Central memory CD8-positive, alpha-beta T cell (primary cell): ENCODE results near the gene ZNF804B.
"Not testable (repeated sequence)": the region's sequence is repeated elsewhere in the genome, so short reads cannot be mapped to it uniquely, and the experiment has no call there.

ENCODE experiments used
- ATAC-seq: fragments of 150-1000 bp; cut with Tn5 transposase; replicated peaks from 2 replicates; pipeline ENCODE4 v1.10.0; 2022; ENCODE audit warnings: mild to moderate bottlenecking, moderate FRiP score, moderate number of reproducible peaks; ENCODE audit not compliant: poor library complexity, severe bottlenecking; ENCODE audit errors: extremely low read depth
- DNase-seq, 2 donors: peaks; one replicate each; pipeline ENCODE4 v3.0.0; 2021; ENCODE audit warnings: low spot score in 2 of 2
- H3K27ac Mint-ChIP-seq: one replicate; pipeline ENCODE4 v1.8.0; 2022; ENCODE audit warnings: low read depth, mild to moderate bottlenecking, moderate library complexity, mixed read lengths
- H3K27me3 Mint-ChIP-seq: one replicate; pipeline ENCODE4 v1.8.0; 2022; ENCODE audit warnings: mixed read lengths
- H3K36me3 Mint-ChIP-seq: one replicate; pipeline ENCODE4 v1.8.0; 2022; ENCODE audit warnings: mild to moderate bottlenecking, moderate library complexity, mixed read lengths; ENCODE audit not compliant: insufficient read depth
- H3K4me1 Mint-ChIP-seq: one replicate; pipeline ENCODE4 v1.8.0; 2022; ENCODE audit warnings: mixed read lengths
- H3K4me3 Mint-ChIP-seq: one replicate; pipeline ENCODE4 v1.8.0; 2022; ENCODE audit warnings: mild to moderate bottlenecking, moderate library complexity, mixed read lengths
- H3K9me3 Mint-ChIP-seq: one replicate; pipeline ENCODE4 v1.8.0; 2022; ENCODE audit warnings: mixed read lengths

Gene ZNF804B

GRCh38 chr7:89165421-89165820 is 405.9 kb downstream of the ZNF804B start:
- no peak overlapping the region for H3K27ac Mint-ChIP-seq
- no peaks in the 10 kb centered on the region for H3K4me1 Mint-ChIP-seq
- H3K9me3 Mint-ChIP-seq = peaks cover 3% of the 10 kb centered on the region
- ATAC-seq (no peak), DNase-seq (no peak)
- H3K36me3 Mint-ChIP-seq = no peaks in the 10 kb centered on the region
- H3K27me3 Mint-ChIP-seq = no peaks in the 10 kb centered on the region
- H3K4me3 Mint-ChIP-seq = no peak overlapping the region

GRCh38 chr7:89170628-89171027 is 411.1 kb downstream of the ZNF804B start:
- peaks cover 15% of the 10 kb centered on the region for H3K9me3 Mint-ChIP-seq
- H3K4me3 Mint-ChIP-seq = no peak overlapping the region
- H3K36me3 Mint-ChIP-seq = no peaks in the 10 kb centered on the region
- H3K4me1 Mint-ChIP-seq = no peaks in the 10 kb centered on the region
- H3K27me3 Mint-ChIP-seq = no peaks in the 10 kb centered on the region
- H3K27ac Mint-ChIP-seq = no peak overlapping the region
- no peak for ATAC-seq
- no peak for DNase-seq

- ATAC-seq (no peak), DNase-seq (no peak)
- peaks cover 2% of the 10 kb centered on the region for H3K36me3 Mint-ChIP-seq
- H3K4me1 Mint-ChIP-seq = no peaks in the 10 kb centered on the region
- no peak overlapping the region for H3K4me3 Mint-ChIP-seq
- H3K27me3 Mint-ChIP-seq = no peaks in the 10 kb centered on the region
- no peak overlapping the region for H3K27ac Mint-ChIP-seq
- peaks cover 28% of the 10 kb centered on the region for H3K9me3 Mint-ChIP-seq
Measured at GRCh38 chr7:89182116-89182515, 422.6 kb downstream of the ZNF804B start.

GRCh38 chr7:89183712-89184111 is 424.2 kb downstream of the ZNF804B start:
- Mint-ChIP-seq H3K9me3 (peaks cover 13% of the 10 kb centered on the region), H3K36me3 (peaks cover 2% of the 10 kb centered on the region), H3K27ac (no peak overlapping the region), H3K27me3 (no peaks in the 10 kb centered on the region), H3K4me3 (no peak overlapping the region), H3K4me1 (no peaks in the 10 kb centered on the region)
- DNase-seq = no peak
- ATAC-seq = no peak

- Mint-ChIP-seq H3K36me3 (no peaks in the 10 kb centered on the region), H3K27me3 (no peaks in the 10 kb centered on the region), H3K4me1 (no peaks in the 10 kb centered on the region), H3K9me3 (peaks cover 15% of the 10 kb centered on the region), H3K27ac (no peak overlapping the region), H3K4me3 (no peak overlapping the region)
- no peak for ATAC-seq
- no peak for DNase-seq
Measured at GRCh38 chr7:89200758-89201157, 441.3 kb downstream of the ZNF804B start.

- H3K27ac Mint-ChIP-seq = no peak overlapping the region
- peaks cover 4% of the 10 kb centered on the region for H3K9me3 Mint-ChIP-seq
- no peaks in the 10 kb centered on the region for H3K27me3 Mint-ChIP-seq
- H3K4me1 Mint-ChIP-seq = no peaks in the 10 kb centered on the region
- H3K4me3 Mint-ChIP-seq = no peak overlapping the region
- ATAC-seq (no peak), DNase-seq (no peak)
- no peaks in the 10 kb centered on the region for H3K36me3 Mint-ChIP-seq
Measured at GRCh38 chr7:89223900-89224395, 464.4 kb downstream of the ZNF804B start.

- not testable (repeated sequence) for H3K36me3 Mint-ChIP-seq, DNase-seq, H3K27ac Mint-ChIP-seq, H3K27me3 Mint-ChIP-seq, H3K4me1 Mint-ChIP-seq, ATAC-seq, H3K4me3 Mint-ChIP-seq, H3K9me3 Mint-ChIP-seq
Measured at GRCh38 chr7:89228688-89229171, 469.2 kb downstream of the ZNF804B start.

- Mint-ChIP-seq H3K27me3 (no peaks in the 10 kb centered on the region), H3K4me3 (no peak overlapping the region), H3K4me1 (no peaks in the 10 kb centered on the region), H3K9me3 (peaks cover 32% of the 10 kb centered on the region), H3K27ac (no peak overlapping the region), H3K36me3 (no peaks in the 10 kb centered on the region)
- ATAC-seq (no peak), DNase-seq (no peak)
Measured at GRCh38 chr7:89238156-89238555, 478.7 kb downstream of the ZNF804B start.

- H3K4me3 Mint-ChIP-seq = no peak overlapping the region
Measured at GRCh38 chr7:89246196-89246595, 486.7 kb downstream of the ZNF804B start.

GRCh38 chr7:89247207-89247606 is 487.7 kb downstream of the ZNF804B start:
- Mint-ChIP-seq H3K4me3 (no peak overlapping the region), H3K27me3 (no peaks in the 10 kb centered on the region), H3K9me3 (peaks cover 11% of the 10 kb centered on the region), H3K36me3 (no peaks in the 10 kb centered on the region), H3K4me1 (no peaks in the 10 kb centered on the region), H3K27ac (no peak overlapping the region)
- ATAC-seq = no peak
- no peak for DNase-seq

More at GRCh38 chr7:89246196-89246595, 486.7 kb downstream of the ZNF804B start:
- Mint-ChIP-seq H3K27me3 (no peaks in the 10 kb centered on the region), H3K9me3 (peaks cover 20% of the 10 kb centered on the region), H3K36me3 (no peaks in the 10 kb centered on the region), H3K4me1 (no peaks in the 10 kb centered on the region), H3K27ac (no peak overlapping the region)
- DNase-seq (no peak), ATAC-seq (no peak)

GRCh38 chr7:89259085-89259484 is 499.6 kb downstream of the ZNF804B start:
- H3K27me3 Mint-ChIP-seq = no peaks in the 10 kb centered on the region
- ATAC-seq = no peak
- peaks cover 6% of the 10 kb centered on the region for H3K9me3 Mint-ChIP-seq
- no peaks in the 10 kb centered on the region for H3K4me1 Mint-ChIP-seq
- H3K36me3 Mint-ChIP-seq = no peaks in the 10 kb centered on the region
- no peak overlapping the region for H3K4me3 Mint-ChIP-seq
- H3K27ac Mint-ChIP-seq = no peak overlapping the region
- DNase-seq = no peak

- Mint-ChIP-seq H3K27ac (no peak overlapping the region), H3K36me3 (no peaks in the 10 kb centered on the region), H3K9me3 (peaks cover 13% of the 10 kb centered on the region), H3K4me1 (no peaks in the 10 kb centered on the region), H3K27me3 (no peaks in the 10 kb centered on the region), H3K4me3 (no peak overlapping the region)
- ATAC-seq (no peak), DNase-seq (no peak)
Measured at GRCh38 chr7:89264126-89264525, 504.6 kb downstream of the ZNF804B start.

GRCh38 chr7:89265631-89266030 is 506.1 kb downstream of the ZNF804B start:
- ATAC-seq (no peak), DNase-seq (no peak)
- Mint-ChIP-seq H3K27ac (no peak overlapping the region), H3K4me3 (no peak overlapping the region), H3K27me3 (no peaks in the 10 kb centered on the region), H3K9me3 (peaks cover 13% of the 10 kb centered on the region), H3K4me1 (no peaks in the 10 kb centered on the region), H3K36me3 (no peaks in the 10 kb centered on the region)

- no peak for ATAC-seq
- no peak for DNase-seq
- Mint-ChIP-seq H3K36me3 (no peaks in the 10 kb centered on the region), H3K27ac (no peak overlapping the region), H3K4me1 (no peaks in the 10 kb centered on the region), H3K9me3 (peaks cover 22% of the 10 kb centered on the region), H3K27me3 (no peaks in the 10 kb centered on the region), H3K4me3 (no peak overlapping the region)
Measured at GRCh38 chr7:89283302-89283701, 523.8 kb downstream of the ZNF804B start.
